Measurements from ENCODE around the gene ST6GAL2. TPM values are rescaled to one million over a fixed set of nuclear protein-coding genes. Genes with fewer than 3 reads are reported as not detected.

Gene ST6GAL2
- polyA plus RNA-seq, 1 donor from 2014 or later, result 22.1 TPM

DNA sequence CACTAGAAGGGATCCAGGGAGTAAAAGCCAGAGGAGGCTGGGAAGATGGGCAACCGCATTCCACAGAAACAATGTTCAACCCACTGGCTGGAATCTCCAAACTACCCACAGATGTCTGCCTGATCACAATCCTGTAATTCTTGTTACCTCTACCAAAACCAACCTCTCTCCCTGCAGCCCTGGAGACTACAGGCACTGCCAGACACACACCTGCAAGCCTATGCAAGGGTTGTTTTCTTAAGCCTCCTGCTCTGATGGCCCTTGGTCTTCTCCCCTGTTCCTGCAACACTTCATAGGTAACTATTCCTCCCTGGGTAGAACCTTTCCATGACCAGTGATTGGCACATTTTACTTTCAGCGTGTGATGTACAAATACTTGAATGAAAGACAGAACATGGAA lies 21.9 kb downstream of the ST6GAL2 start:
- Histone ChIP-seq H3K9ac (ENCODE audit: low read length) (no peak overlapping the region), H3K79me2 (replicated peaks; ENCODE audit: insufficient read depth, low read length) (no peaks in the 10 kb centered on the region), H3K27me3 (ENCODE audit: insufficient read depth, low read depth, low read length) (peaks cover 8% of the 10 kb centered on the region), H3K4me2 (ENCODE audit: low read length) (no peak overlapping the region), H2AFZ (ENCODE audit: low read depth, low read length) (no peak overlapping the region), H3K9me2 (ENCODE audit: insufficient read depth, low read length) (no peaks in the 10 kb centered on the region), H3K27ac (ENCODE audit: low read length) (no peak overlapping the region), H4K20me1 (ENCODE audit: insufficient read depth) (no peaks in the 10 kb centered on the region), H3K4me3 (ENCODE audit: low read length) (no peak overlapping the region), H3K9me3 (ENCODE audit: low read length) (no peaks in the 10 kb centered on the region), H3F3A (ENCODE audit: insufficient read depth, low read length, poor library complexity, severe bottlenecking) (no peaks in the 10 kb centered on the region), H3K36me3 (ENCODE audit: insufficient read depth, low read length) (no peaks in the 10 kb centered on the region)
- TF ChIP-seq POLR2AphosphoS5 (IDR thresholded peaks at IDR 0.05), result no peak
- TF ChIP-seq MXI1 (conservative IDR thresholded peaks at IDR 0.05; ENCODE audit: poor library complexity, severe bottlenecking), result no peak
- TF ChIP-seq SMC3 (conservative IDR thresholded peaks at IDR 0.05; ENCODE audit: poor library complexity), result no peak
- no peak for TF ChIP-seq RAD21 (conservative IDR thresholded peaks at IDR 0.05)
- TF ChIP-seq TAF1 (IDR thresholded peaks at IDR 0.05; ENCODE audit: low read depth), result no peak
- no peak for TF ChIP-seq EZH2 (IDR thresholded peaks at IDR 0.05; ENCODE audit: borderline replicate concordance, insufficient read depth, low read length, poor library complexity, severe bottlenecking)
- TF ChIP-seq, protein P1, sequence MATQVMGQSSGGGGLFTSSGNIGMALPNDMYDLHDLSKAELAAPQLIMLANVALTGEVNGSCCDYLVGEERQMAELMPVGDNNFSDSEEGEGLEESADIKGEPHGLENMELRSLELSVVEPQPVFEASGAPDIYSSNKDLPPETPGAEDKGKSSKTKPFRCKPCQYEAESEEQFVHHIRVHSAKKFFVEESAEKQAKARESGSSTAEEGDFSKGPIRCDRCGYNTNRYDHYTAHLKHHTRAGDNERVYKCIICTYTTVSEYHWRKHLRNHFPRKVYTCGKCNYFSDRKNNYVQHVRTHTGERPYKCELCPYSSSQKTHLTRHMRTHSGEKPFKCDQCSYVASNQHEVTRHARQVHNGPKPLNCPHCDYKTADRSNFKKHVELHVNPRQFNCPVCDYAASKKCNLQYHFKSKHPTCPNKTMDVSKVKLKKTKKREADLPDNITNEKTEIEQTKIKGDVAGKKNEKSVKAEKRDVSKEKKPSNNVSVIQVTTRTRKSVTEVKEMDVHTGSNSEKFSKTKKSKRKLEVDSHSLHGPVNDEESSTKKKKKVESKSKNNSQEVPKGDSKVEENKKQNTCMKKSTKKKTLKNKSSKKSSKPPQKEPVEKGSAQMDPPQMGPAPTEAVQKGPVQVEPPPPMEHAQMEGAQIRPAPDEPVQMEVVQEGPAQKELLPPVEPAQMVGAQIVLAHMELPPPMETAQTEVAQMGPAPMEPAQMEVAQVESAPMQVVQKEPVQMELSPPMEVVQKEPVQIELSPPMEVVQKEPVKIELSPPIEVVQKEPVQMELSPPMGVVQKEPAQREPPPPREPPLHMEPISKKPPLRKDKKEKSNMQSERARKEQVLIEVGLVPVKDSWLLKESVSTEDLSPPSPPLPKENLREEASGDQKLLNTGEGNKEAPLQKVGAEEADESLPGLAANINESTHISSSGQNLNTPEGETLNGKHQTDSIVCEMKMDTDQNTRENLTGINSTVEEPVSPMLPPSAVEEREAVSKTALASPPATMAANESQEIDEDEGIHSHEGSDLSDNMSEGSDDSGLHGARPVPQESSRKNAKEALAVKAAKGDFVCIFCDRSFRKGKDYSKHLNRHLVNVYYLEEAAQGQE (IDR thresholded peaks at IDR 0.05; ENCODE audit: borderline replicate concordance), result no peak
- TF ChIP-seq EP300 (conservative IDR thresholded peaks at IDR 0.05; ENCODE audit: poor library complexity, severe bottlenecking), result no peak
- TF ChIP-seq, protein P2, sequence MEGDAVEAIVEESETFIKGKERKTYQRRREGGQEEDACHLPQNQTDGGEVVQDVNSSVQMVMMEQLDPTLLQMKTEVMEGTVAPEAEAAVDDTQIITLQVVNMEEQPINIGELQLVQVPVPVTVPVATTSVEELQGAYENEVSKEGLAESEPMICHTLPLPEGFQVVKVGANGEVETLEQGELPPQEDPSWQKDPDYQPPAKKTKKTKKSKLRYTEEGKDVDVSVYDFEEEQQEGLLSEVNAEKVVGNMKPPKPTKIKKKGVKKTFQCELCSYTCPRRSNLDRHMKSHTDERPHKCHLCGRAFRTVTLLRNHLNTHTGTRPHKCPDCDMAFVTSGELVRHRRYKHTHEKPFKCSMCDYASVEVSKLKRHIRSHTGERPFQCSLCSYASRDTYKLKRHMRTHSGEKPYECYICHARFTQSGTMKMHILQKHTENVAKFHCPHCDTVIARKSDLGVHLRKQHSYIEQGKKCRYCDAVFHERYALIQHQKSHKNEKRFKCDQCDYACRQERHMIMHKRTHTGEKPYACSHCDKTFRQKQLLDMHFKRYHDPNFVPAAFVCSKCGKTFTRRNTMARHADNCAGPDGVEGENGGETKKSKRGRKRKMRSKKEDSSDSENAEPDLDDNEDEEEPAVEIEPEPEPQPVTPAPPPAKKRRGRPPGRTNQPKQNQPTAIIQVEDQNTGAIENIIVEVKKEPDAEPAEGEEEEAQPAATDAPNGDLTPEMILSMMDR (IDR thresholded peaks at IDR 0.05; ENCODE audit: poor library complexity, severe bottlenecking), result no peak

DNA sequence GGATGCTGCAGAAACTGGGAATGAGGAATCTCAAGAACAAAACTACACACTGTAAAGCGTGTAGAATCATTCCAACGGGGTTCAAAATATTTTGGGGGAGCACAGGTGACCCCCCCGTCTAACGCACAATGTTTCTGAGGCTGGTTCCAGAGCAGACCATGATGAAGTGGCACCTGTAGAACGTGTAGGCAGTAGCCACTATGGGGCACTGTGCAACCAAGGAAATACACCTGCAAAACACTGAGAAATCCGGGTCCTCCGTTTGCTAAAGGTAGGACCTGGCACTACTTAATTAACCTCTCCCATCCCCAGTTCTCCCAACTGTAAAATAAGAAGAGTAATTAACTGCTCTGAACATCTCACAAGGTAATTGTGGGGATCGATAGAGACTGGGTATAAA lies 22.6 kb downstream of the ST6GAL2 start:
- Histone ChIP-seq H3K79me2 (replicated peaks; ENCODE audit: insufficient read depth, low read length) (no peaks in the 10 kb centered on the region), H4K20me1 (ENCODE audit: insufficient read depth) (no peaks in the 10 kb centered on the region), H3K27ac (ENCODE audit: low read length) (no peak overlapping the region)

More for the DNA sequence above, 22.6 kb downstream of the ST6GAL2 start:
- Histone ChIP-seq H3K9ac (ENCODE audit: low read length) (no peak overlapping the region), H3K4me3 (ENCODE audit: low read length) (no peak overlapping the region), H3K9me3 (ENCODE audit: low read length) (no peaks in the 10 kb centered on the region), H2AFZ (ENCODE audit: low read depth, low read length) (no peak overlapping the region), H3K4me2 (ENCODE audit: low read length) (no peak overlapping the region), H3K9me2 (ENCODE audit: insufficient read depth, low read length) (no peaks in the 10 kb centered on the region), H3F3A (ENCODE audit: insufficient read depth, low read length, poor library complexity, severe bottlenecking) (no peaks in the 10 kb centered on the region), H3K27me3 (ENCODE audit: insufficient read depth, low read depth, low read length) (peaks cover 6% of the 10 kb centered on the region), H3K36me3 (ENCODE audit: insufficient read depth, low read length) (no peaks in the 10 kb centered on the region)
- TF ChIP-seq TAF1 (IDR thresholded peaks at IDR 0.05; ENCODE audit: low read depth), result no peak
- TF ChIP-seq POLR2AphosphoS5 (IDR thresholded peaks at IDR 0.05), result no peak
- no peak for TF ChIP-seq SMC3 (conservative IDR thresholded peaks at IDR 0.05; ENCODE audit: poor library complexity)
- TF ChIP-seq EZH2 (IDR thresholded peaks at IDR 0.05; ENCODE audit: borderline replicate concordance, insufficient read depth, low read length, poor library complexity, severe bottlenecking), result no peak
- TF ChIP-seq, protein P1 (IDR thresholded peaks at IDR 0.05; ENCODE audit: borderline replicate concordance), result no peak
- no peak for TF ChIP-seq MXI1 (conservative IDR thresholded peaks at IDR 0.05; ENCODE audit: poor library complexity, severe bottlenecking)
- TF ChIP-seq, protein P2 (IDR thresholded peaks at IDR 0.05; ENCODE audit: poor library complexity, severe bottlenecking), result no peak
- TF ChIP-seq EP300 (conservative IDR thresholded peaks at IDR 0.05; ENCODE audit: poor library complexity, severe bottlenecking), result no peak
- no peak for TF ChIP-seq RAD21 (conservative IDR thresholded peaks at IDR 0.05)

All from neural cell (in vitro differentiated cells).